Breast epithelium (tissue), 4 donors: Measurements from ENCODE around the gene SFN. TPM values are rescaled to one million over a fixed set of nuclear protein-coding genes. Genes with fewer than 3 reads are reported as not detected.

Source experiments
- DNase-seq, 2 donors: peaks; one replicate each; pipeline ENCODE4 v3.0.0-alpha.2; 2019; ENCODE audit warnings: low spot score in 2 of 2
- H3K27ac ChIP-seq, 2 donors: fragments of 200-600 bp; sonication (generic) in 1 of 2; one replicate each; pipeline ENCODE4 v1.5.1; 2016 to 2019; ENCODE audit warnings: mild to moderate bottlenecking in 1 of 2
- H3K27me3 ChIP-seq, 2 donors: fragments of 200-600 bp; sonication (generic) in 1 of 2; one replicate each; pipeline versions ENCODE4 v1.5.1 to v1.6.0; 2017 to 2019; ENCODE audit warnings: control low read depth in 1 of 2, mild to moderate bottlenecking in 1 of 2
- H3K36me3 ChIP-seq: fragments of 200-600 bp; one replicate; pipeline ENCODE4 v1.5.1; 2019
- H3K4me1 ChIP-seq, 2 donors: fragments of 200-600 bp; sonication (generic); one replicate each; pipeline ENCODE4 v1.5.1; 2016 to 2019; ENCODE audit warnings: control low read depth in 1 of 2
- H3K4me3 ChIP-seq, 3 donors: fragments of 200-600 bp; sonication (generic); 1 replicate in 2 of 3; 2 replicates in 1 of 3; pipeline ENCODE4 v1.5.1; 2016 to 2019; ENCODE audit warnings: mild to moderate bottlenecking in 3 of 3, moderate library complexity in 2 of 3
- H3K9me3 ChIP-seq, 2 donors: fragments of 200-600 bp; sonication (generic) in 1 of 2; one replicate each; pipeline ENCODE4 v1.5.1; 2016 to 2019; ENCODE audit warnings: control low read depth in 1 of 2
- POLR2A ChIP-seq: fragments of 450-650 bp; IDR thresholded peaks from one replicate; pipeline ENCODE4 v1.6.1; 2016; ENCODE audit warnings: antibody characterized with exemption, mild to moderate bottlenecking, moderate library complexity
- POLR2AphosphoS5 ChIP-seq, 3 donors: sonication (generic); formaldehyde crosslinking; IDR thresholded peaks; one replicate each; pipeline ENCODE4 v1.6.1; 2017; ENCODE audit warnings: antibody characterized with exemption in 3 of 3
- intact Hi-C: fragments of 100-400 bp; cut with DNase I; formaldehyde crosslinking; loops from one replicate; pipeline ENCODE4 v1.15.1; 2023; ENCODE audit warnings: low total_unique reads
- total RNA-seq, 3 donors: library from RNA; depleted of rRNA; stranded (reverse); fragments of >200 nt; gene quantifications; one replicate each; pipeline ENCODE4 v1.1.0, GENCODE V29; 2016
- TF ChIP-seq, protein P1 (sequence below), 3 donors: fragments of 450-650 bp; IDR thresholded peaks; one replicate each; pipeline ENCODE4 v1.5.1; 2016 to 2017; ENCODE audit warnings: antibody characterized with exemption in 3 of 3, mild to moderate bottlenecking in 3 of 3, moderate library complexity in 3 of 3

The SFN gene
- total RNA-seq, 3 donors from 2014 or later, result 12.1 to 18.4 TPM; not detected in 1

DNA sequence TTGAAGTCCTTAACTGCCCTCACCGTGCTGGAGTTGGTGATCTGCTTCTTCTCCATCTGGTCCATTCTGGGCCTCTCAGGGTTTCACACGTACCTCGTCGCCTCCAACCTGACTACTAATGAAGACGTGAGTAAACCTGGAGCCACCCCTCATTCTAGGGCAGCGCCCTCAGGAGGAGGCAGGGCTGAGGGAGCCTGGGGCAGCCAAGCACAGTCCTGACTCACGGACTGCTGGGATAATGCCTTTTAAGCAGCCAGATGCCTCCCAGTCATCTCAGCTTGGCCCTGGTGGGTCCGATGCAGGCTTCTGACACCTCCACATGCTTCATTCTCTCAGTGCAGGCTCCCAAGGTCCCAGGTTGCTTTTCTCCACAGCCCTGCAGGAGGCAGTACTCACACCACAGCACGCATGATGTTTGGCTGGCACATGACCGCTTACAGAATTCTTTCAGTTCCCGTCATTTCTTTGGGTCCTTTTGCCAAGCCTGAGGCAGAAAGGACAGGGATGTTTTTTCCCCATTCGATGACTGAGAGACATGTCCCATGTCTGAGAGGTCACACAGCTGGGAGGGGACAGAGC is 11.8 kb upstream of the SFN start:
- no peak overlapping the region for H3K4me3 ChIP-seq
- H3K27ac ChIP-seq, result no peak overlapping the region
- H3K27me3 ChIP-seq, result no peaks in the 10 kb centered on the region
- TF ChIP-seq POLR2A (no peak), POLR2AphosphoS5 (IDR thresholded peaks at IDR 0.05) (no peak)
- TF ChIP-seq, protein P1, sequence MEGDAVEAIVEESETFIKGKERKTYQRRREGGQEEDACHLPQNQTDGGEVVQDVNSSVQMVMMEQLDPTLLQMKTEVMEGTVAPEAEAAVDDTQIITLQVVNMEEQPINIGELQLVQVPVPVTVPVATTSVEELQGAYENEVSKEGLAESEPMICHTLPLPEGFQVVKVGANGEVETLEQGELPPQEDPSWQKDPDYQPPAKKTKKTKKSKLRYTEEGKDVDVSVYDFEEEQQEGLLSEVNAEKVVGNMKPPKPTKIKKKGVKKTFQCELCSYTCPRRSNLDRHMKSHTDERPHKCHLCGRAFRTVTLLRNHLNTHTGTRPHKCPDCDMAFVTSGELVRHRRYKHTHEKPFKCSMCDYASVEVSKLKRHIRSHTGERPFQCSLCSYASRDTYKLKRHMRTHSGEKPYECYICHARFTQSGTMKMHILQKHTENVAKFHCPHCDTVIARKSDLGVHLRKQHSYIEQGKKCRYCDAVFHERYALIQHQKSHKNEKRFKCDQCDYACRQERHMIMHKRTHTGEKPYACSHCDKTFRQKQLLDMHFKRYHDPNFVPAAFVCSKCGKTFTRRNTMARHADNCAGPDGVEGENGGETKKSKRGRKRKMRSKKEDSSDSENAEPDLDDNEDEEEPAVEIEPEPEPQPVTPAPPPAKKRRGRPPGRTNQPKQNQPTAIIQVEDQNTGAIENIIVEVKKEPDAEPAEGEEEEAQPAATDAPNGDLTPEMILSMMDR (IDR thresholded peaks at IDR 0.05), result no peak
- H3K36me3 ChIP-seq, result peaks cover 6% of the 10 kb centered on the region
- no peaks in the 10 kb centered on the region for H3K9me3 ChIP-seq
- intact Hi-C loops, result no loop called here
- no peaks in the 10 kb centered on the region for H3K4me1 ChIP-seq
- DNase-seq, result no peak

DNA sequence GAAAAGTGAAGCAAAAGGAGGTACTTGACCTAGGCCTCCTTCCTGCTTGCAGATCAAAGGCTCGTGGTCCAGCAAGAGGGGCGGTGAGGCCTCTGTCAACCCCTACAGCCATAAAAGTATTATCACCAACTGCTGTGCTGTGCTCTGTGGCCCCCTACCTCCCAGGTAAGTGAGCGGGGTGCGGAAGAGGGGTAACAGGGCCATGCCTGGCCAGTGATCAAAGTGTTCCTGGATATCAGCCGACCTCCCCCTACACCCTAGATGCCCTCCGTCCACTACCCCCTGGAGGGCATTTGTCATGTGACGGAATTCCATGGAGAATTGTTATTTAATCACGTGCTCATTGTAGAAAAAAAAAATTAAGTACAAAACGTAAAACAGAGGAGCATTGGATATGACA is 10.2 kb upstream of the SFN start:
- H3K9me3 ChIP-seq, result no peaks in the 10 kb centered on the region
- no peaks in the 10 kb centered on the region for H3K27me3 ChIP-seq
- peak overlapping the region in 1 of 2 donors; percentile 29 for H3K27ac ChIP-seq
- intact Hi-C loops, result no loop called here
- H3K4me1 ChIP-seq, result no peaks in the 10 kb centered on the region
- TF ChIP-seq POLR2AphosphoS5 (IDR thresholded peaks at IDR 0.05) (no peak), POLR2A (no peak)
- TF ChIP-seq, protein P1 (IDR thresholded peaks at IDR 0.05), result no peak
- H3K4me3 ChIP-seq, result no peak overlapping the region
- no peak for DNase-seq
- H3K36me3 ChIP-seq, result peaks cover 6% of the 10 kb centered on the region

DNA sequence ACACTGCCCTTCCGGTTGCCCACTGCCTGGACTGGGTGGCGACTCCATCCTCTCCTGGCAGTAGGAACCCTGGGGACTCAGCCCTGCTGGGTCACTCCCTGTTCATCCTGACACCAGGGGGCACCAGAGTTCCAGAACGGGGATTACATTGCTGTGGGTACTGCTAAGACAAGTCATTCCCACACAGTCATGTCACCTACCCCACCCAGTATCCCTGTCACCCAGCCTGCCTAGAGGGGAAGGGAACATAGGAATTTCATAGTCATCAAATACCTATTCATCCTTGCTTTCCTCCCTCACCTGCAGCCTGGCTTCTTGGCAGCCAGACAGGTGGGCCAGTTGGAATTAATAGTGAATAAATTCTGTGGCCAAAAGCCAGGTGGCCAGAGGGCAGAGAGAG is 9.8 kb upstream of the SFN start:
- Histone ChIP-seq H3K4me1 (no peaks in the 10 kb centered on the region), H3K9me3 (no peaks in the 10 kb centered on the region), H3K27ac (peak overlapping the region; percentile 3 to 29), H3K27me3 (no peaks in the 10 kb centered on the region), H3K36me3 (peaks cover 6% of the 10 kb centered on the region), H3K4me3 (no peak overlapping the region)
- TF ChIP-seq, protein P1 (IDR thresholded peaks at IDR 0.05), result peak; percentile 46 to 88 (median 73)
- no peak for TF ChIP-seq POLR2A
- no peak for TF ChIP-seq POLR2AphosphoS5 (IDR thresholded peaks at IDR 0.05)
- intact Hi-C loops, result no loop called here
- DNase-seq, result peak; percentile 83 to 89

DNA sequence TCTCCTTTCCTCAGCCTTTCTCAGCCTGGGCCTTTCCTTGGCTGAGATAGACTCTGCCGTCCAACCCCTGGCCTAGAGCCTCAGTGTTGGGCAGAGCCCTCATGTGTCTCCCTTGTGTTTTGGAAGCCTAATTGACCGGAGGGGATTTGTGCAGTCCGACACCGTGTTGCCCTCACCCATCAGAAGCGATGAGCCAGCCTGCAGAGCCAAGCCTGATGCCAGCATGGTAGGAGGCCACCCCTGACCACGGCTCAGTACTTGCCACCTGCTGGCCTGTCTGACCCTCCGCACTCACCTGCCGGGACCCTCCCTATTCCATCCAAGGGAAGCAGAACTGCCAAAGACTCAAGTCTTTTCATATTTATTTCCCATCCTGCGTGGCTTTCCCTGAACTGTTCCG is 9.3 kb upstream of the SFN start:
- TF ChIP-seq POLR2AphosphoS5 (IDR thresholded peaks at IDR 0.05) (no peak), POLR2A (no peak)
- TF ChIP-seq, protein P1 (IDR thresholded peaks at IDR 0.05), result no peak
- Histone ChIP-seq H3K36me3 (peaks cover 6% of the 10 kb centered on the region), H3K27me3 (no peaks in the 10 kb centered on the region), H3K27ac (peak overlapping the region; percentile 3 to 29), H3K9me3 (no peaks in the 10 kb centered on the region), H3K4me1 (no peaks in the 10 kb centered on the region), H3K4me3 (no peak overlapping the region)
- intact Hi-C loops, result no loop called here
- DNase-seq, result no peak

- H3K27me3 ChIP-seq, result no peaks in the 10 kb centered on the region
- no peaks in the 10 kb centered on the region for H3K4me1 ChIP-seq
- H3K9me3 ChIP-seq, result no peaks in the 10 kb centered on the region
- intact Hi-C loops, result no loop called here
- H3K36me3 ChIP-seq, result peaks cover 6% of the 10 kb centered on the region
- no peak for DNase-seq
- TF ChIP-seq, protein P1 (IDR thresholded peaks at IDR 0.05), result no peak
- TF ChIP-seq POLR2AphosphoS5 (IDR thresholded peaks at IDR 0.05) (no peak), POLR2A (no peak)
- no peak overlapping the region for H3K27ac ChIP-seq
- no peak overlapping the region for H3K4me3 ChIP-seq
Measured at GRCh38 chr1:26854906-26855305, 8.0 kb upstream of the SFN start.
